22Rv1 (cell line): ENCODE data around the gene RASGEF1C.

Source experiments
- H3K27ac ChIP-seq: fragments of 450-650 bp; 2 replicates; pipeline ENCODE4 v1.5.1; 2017
- ZFX ChIP-seq: fragments of 450-650 bp; IDR thresholded peaks from 2 replicates; pipeline ENCODE4 v1.6.1; 2017; ENCODE audit warnings: antibody characterized with exemption, borderline replicate concordance
- TF ChIP-seq, protein P1 (sequence below): fragments of 450-650 bp; IDR thresholded peaks from 2 replicates; pipeline ENCODE4 v1.5.1; 2017; ENCODE audit warnings: mild to moderate bottlenecking

The RASGEF1C gene

DNA sequence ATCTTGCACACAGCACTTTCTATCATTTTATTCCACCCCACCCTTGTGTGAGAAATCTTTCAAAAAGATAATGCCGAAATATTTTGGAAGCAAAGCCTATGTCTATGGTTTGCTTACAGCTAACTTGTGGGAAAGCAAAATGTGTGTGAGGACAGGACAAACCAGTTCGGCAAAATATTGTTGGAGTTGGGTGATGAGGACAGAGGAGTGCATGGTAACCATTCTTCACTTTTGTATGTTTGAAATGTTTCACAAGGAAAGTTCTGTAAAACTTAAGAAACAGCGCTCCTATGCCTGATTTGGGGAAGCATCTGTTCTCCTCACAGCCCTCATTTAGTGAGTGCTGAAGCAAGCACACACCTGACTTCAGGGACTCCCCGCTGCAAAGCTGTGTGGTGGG is 75.5 kb downstream of the RASGEF1C start:
- H3K27ac ChIP-seq = no peak overlapping the region

DNA sequence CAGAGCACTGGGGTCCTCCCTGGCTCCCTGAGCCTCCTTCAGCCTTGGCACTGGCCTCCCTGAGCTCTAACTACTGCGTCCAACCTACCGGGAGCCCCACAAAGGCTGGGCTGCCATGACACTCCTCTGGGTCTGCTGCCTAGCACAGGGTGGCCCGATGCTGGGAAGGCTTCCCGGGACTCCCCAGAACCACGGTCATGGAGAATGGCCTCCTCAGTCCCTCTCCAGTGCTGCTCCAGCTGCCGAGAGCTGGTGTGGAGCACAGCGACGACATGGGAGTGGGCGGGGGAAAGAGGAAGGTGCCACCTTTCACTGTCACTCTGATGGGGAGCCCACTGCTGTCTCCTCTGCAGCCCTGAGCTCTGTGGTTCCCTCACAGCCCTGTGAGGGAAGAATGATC is 76.0 kb downstream of the RASGEF1C start:
- H3K27ac ChIP-seq = no peak overlapping the region
- no peak for TF ChIP-seq ZFX
- TF ChIP-seq, protein P1, sequence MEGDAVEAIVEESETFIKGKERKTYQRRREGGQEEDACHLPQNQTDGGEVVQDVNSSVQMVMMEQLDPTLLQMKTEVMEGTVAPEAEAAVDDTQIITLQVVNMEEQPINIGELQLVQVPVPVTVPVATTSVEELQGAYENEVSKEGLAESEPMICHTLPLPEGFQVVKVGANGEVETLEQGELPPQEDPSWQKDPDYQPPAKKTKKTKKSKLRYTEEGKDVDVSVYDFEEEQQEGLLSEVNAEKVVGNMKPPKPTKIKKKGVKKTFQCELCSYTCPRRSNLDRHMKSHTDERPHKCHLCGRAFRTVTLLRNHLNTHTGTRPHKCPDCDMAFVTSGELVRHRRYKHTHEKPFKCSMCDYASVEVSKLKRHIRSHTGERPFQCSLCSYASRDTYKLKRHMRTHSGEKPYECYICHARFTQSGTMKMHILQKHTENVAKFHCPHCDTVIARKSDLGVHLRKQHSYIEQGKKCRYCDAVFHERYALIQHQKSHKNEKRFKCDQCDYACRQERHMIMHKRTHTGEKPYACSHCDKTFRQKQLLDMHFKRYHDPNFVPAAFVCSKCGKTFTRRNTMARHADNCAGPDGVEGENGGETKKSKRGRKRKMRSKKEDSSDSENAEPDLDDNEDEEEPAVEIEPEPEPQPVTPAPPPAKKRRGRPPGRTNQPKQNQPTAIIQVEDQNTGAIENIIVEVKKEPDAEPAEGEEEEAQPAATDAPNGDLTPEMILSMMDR = no peak

More for the DNA sequence above, 75.5 kb downstream of the RASGEF1C start:
- no peak for TF ChIP-seq ZFX
- TF ChIP-seq, protein P1 = no peak

DNA sequence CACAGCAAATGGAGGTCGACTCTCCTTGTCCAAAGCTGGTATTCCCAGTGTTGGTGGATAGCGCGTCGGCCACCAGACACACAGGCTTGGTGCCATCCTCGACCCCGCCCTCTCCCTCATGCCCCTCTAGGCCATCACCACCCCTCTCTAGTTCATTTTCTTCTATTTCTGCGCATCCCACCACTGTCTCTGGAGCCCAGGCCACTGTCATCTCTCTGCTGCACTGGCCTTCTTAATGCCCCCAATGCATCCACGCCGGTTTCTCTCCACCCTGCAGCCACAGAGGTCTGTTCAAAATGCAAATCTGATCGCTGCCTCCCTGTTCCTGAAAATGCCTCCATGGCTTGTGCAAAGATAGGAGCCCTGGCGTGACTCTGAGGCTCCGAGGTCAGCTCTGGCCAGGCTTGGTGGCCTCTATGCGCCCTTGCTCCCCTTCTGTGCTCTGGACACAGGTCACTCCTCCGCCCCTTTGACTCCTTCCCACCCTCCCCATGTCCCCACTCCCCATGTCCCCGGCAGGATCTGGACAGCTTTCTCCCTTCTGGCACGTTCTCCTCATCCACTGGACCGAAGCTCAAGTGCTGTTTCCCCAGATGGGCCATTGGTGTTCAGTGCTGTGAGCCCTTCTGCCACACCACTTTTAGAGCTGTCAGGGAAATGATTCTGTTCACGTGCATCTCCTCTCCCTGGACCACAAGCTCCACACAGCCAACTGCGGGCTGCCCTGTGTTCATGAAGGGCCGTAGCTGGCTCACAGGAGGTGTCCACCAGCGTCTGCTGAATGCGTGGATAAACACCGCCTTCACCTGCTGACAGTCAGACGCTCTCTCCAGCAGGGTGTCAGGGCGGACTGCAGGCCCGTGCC is 77.9 kb downstream of the RASGEF1C start:
- TF ChIP-seq ZFX = no peak
- TF ChIP-seq, protein P1 = no peak
- no peak overlapping the region for H3K27ac ChIP-seq

DNA sequence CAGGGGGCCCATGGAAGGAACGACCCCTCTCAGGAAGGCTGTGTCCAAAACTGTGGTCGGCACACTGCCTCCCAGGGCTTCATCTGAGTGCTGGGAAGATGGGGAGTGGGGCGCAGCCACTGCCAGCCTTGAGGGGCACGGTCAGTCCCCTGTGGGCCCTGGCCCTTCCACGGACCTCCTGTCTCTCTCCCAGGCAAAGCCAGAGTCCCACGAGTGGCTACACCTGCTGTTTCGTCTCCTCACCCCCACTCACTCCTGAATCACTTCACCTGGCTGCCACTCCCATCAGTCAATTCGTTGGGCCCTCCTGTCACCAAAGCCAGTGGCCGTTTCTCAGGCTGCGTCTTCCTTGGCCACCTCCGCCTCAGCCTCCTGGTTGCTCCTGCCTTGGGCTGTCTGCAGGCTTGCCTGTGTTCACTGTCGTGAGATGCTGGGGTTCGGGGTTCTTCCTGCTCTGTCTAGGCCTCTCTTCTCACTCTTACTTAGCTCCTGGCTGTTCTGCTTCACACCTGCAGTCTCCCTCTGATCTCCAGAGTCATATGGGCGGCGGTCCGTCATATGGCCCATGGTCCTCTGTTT is 78.6 kb downstream of the RASGEF1C start:
- no peak overlapping the region for H3K27ac ChIP-seq
- TF ChIP-seq, protein P1 = no peak
- no peak for TF ChIP-seq ZFX

DNA sequence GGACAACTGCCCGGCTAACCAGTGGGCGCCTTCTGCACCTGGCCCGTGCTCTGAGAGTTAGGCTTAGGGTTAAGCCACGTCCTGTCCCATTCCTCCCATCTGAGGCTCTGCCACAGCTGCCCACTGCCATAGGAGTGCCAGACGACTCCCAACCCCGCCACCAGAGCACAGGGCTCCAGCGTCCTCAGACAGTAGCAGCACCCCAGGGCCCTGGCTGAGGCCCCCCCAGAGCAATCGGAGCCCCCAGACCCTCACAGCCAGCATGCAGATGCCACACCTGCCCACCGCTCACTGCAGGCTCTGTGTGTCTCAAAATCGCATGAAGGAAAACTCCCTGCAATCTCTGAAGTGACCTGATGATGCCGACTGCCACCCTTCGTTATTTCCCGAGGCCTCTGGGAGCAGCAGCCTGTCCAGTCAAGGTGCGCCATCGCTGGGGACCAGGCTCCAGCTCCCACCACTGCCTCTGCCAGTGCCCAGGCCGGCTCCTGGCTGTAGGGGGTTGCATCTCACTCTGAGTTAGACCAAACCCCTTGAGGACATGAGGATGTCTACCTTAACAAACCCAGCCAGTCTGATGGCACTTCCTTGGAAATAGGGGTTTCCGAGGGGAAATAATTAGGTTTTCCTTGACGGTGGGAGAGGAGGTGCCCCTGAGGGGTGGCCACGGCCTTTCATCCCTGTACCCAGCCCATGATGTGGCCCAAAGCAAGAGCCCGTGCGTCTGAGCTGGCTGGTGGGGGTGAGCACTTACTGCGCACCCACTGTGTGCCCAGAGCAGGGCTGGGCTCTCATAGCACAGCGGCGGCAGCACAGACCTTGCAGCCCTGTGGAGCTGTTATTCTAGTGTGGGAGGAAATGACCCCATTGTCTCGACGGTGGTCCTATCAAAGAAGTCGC is 79.5 kb downstream of the RASGEF1C start:
- H3K27ac ChIP-seq = no peak overlapping the region
- TF ChIP-seq ZFX = no peak
- TF ChIP-seq, protein P1 = no peak

DNA sequence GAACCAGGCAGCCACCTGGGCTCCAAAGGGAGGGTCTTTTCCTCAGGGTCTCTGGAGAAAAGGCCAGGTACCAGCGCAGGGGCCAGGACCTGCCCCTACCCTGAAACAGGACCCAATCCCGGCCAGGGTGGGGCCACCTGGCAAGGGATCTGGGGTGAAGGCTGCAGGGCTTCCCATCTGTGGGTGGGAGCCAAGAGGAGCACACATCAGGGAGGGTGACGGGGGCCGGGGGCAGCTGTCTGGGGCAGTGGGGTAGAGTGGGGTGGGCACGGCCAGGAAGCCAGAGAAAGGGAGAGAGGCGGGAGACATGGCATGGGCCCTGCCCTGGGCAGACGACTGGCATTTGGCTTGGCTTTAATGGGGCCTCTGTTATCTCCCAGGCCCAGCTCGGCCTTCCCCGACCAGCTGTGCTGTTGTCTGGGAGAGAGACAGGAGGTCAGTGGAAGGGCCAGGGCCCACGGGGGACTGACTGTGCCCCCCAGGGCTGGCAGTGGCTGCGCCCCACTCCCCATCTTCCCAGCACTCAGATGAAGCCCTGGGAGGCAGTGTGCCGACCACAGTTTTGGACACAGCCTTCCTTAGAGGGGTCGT is 80.2 kb downstream of the RASGEF1C start:
- no peak for TF ChIP-seq ZFX
- TF ChIP-seq, protein P1 = no peak
- no peak overlapping the region for H3K27ac ChIP-seq
